NCI-H1417 (cell line): ENCODE results near the gene BTBD16.

Experiments
- DNase-seq, 3 experiments: peaks; one replicate each; lab custom pipeline; 2025; lab: John Stamatoyannopoulos, UW

BTBD16 gene

GRCh38 chr10:122343135-122343800 lies 72.2 kb downstream of the BTBD16 start:
- no peak for DNase-seq

- DNase-seq: no peak
Observed at GRCh38 chr10:122343936-122344335, 72.8 kb downstream of the BTBD16 start.

- DNase-seq: no peak
Observed at GRCh38 chr10:122344741-122345258, 73.7 kb downstream of the BTBD16 start.

GRCh38 chr10:122346326-122346950 lies 75.3 kb downstream of the BTBD16 start:
- no peak for DNase-seq

GRCh38 chr10:122347170-122347841 lies 76.2 kb downstream of the BTBD16 start:
- DNase-seq: peak in 1 of 3 experiments; percentile 1

- DNase-seq: peak; percentile 24 to 70 (median 65)
Observed at GRCh38 chr10:122348512-122348911, 77.4 kb downstream of the BTBD16 start.

GRCh38 chr10:122348935-122349361 lies 77.9 kb downstream of the BTBD16 start:
- DNase-seq: peak; percentile 14 to 73 (median 35)

GRCh38 chr10:122349758-122350369 lies 78.8 kb downstream of the BTBD16 start:
- no peak for DNase-seq

- DNase-seq: no peak
Observed at GRCh38 chr10:122350893-122351292, 79.8 kb downstream of the BTBD16 start.

GRCh38 chr10:122352817-122353525 lies 81.9 kb downstream of the BTBD16 start:
- DNase-seq: no peak

GRCh38 chr10:122354383-122354782 lies 83.3 kb downstream of the BTBD16 start:
- no peak for DNase-seq

GRCh38 chr10:122357685-122358084 lies 86.6 kb downstream of the BTBD16 start:
- DNase-seq: no peak

- no peak for DNase-seq
Observed at GRCh38 chr10:122359621-122360020, 88.5 kb downstream of the BTBD16 start.

- DNase-seq: no peak
Observed at GRCh38 chr10:122361046-122361445, 90.0 kb downstream of the BTBD16 start.

- no peak for DNase-seq
Observed at GRCh38 chr10:122362031-122362592, 91.0 kb downstream of the BTBD16 start.

GRCh38 chr10:122362621-122363020 lies 91.5 kb downstream of the BTBD16 start:
- no peak for DNase-seq

GRCh38 chr10:122363311-122363710 lies 92.2 kb downstream of the BTBD16 start:
- DNase-seq: no peak

GRCh38 chr10:122363722-122364463 lies 92.8 kb downstream of the BTBD16 start:
- DNase-seq: peak in 1 of 3 experiments; percentile 6

- peak in 2 of 3 experiments; percentile 52 to 82 for DNase-seq
Observed at GRCh38 chr10:122368502-122369254, 97.6 kb downstream of the BTBD16 start.

- no peak for DNase-seq
Observed at GRCh38 chr10:122373108-122373507, 102.0 kb downstream of the BTBD16 start.
